ENCODE data around the gene SELENOK.

The SELENOK gene

DNA sequence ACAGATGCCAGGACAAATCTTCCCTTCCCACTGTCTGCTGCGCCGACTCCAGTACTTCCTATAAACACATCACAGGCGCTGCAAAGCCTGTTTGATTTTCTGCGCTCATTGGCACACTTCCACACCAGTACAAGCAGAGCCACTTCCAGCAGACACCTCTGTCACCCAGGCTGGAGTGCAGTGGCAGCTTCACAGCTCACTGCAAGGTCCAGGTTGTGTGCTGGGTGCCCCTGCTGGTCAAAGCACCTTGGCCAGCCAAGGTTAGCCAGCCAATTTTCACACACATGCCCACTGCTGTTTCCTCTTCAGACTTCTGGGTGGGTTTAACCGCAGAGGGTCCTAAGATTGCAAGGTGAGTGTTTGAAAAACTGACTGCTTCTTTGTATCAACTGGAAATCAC lies 50.4 kb downstream of the SELENOK start:
- DNase-seq: no peak

DNA sequence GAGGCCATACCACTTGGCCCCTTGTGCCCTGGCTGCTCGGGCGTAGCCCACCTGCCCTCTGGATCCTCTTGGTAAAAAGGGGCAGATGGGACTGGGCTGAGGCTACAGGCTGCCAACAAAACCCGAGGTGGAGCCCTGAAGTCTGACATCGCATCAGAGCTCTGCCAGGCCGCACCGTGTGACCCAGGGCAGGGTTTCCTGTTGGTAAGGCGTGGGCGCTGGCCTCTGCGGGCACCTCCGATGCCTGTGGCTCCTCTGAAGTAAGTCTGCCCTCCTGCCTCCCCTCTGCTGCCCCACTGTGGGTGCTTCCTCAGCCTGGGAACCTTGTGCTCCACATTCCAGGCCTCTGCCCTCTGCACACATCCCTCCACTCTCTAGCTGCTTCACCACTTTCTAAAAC lies 54.3 kb downstream of the SELENOK start:
- no peak for DNase-seq

DNA sequence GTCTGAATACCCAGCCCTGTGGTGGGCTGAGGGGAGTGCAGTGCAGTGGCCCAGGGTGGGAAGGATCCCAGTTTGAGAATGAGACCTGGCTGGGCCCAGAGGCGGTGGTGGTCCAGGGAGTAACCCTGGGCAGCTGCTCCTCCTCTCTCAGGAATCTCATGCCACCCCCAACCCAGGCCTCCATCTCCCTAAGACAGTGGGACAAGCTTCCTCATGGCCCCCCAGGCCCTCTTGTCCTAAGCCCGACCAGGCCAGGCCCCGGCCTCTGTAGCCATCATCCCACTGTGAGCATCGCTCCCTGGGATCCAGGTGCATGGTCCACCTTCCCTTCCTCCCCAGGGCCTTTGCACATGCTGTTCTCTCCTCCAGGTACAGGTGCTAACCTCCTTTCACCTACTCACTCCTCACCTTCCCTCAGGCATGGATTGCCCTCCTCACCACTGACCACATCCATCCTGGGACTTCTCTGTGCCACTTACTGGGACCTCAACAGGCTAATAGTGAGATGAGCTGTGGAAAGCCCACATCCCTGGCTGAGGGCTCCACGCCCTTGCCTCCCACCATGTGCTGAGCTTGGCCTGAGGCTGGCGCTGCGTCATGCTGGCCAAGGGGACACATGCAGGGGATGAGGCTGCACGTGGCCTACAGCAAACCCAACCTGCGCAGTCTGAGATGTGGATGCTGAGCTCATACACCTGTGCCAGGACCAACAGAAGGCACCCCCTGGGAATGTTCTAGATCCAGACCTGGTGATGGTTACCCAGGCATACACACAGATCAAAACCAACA lies 55.4 kb downstream of the SELENOK start:
- DNase-seq: no peak

DNA sequence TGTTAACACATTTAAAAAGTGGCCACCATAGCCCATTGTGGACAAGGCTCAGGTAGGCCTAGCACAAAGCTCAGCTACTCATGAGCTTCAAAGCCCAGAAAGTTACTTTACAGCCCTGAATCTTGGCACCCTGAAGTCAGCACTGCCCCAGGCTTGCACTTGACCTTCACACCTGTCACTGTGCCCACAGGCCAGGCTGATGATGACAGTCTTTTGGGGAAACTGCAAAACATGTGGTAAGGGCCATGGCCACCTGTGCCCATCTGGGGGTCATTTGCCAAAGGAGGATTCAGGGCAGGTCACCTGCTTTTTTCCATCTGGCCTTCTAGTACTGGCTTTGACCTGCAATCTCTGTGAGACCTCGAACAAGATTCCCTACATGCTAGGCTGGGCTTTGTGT lies 56.4 kb downstream of the SELENOK start:
- DNase-seq: no peak

DNA sequence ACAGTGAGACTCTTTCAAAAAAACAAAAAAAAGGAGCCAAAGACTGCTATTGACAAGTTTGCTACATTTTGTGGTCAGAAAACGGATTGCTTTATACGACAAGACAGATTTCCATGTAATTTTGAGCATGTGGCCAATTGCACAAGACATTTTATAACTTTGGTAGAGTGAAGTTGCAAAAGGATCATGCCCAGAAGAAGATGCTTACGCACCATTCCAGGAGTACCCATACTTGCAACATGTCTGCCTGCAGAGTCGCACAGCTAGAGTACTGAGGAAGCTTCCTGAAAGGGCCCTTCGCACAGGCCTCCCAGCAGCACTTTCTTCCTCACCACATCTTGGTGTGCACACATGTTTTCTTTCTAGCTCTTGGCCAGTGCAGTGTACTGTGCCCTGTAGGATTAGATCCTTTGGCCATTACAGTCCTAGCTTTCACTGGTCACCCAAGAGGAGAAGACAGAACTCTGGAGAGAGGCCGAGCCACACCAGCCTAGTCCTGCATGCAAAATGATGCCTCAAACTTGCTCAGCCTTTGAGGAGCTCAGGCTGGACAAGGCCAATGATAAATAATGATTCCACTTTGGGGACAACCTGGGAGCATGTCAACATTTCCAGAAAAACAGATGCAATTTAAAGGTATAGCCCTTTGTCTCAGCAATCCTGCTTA lies 57.1 kb downstream of the SELENOK start:
- no peak for DNase-seq

Data from NCI-H526 treated with DMSO at 0.1 percent for 48 hours (cell line).